ENCODE data around the gene EXOSC10. TPM values are rescaled to one million over a fixed set of nuclear protein-coding genes. Genes with fewer than 3 reads are reported as not detected.
"Not testable (repeated sequence)": the region's sequence is repeated elsewhere in the genome, so short reads cannot be mapped to it uniquely, and the experiment has no call there.

Gene EXOSC10
- total and polyA plus RNA-seq, 2 donors (not counting 3 experiments of a cell fraction or from before 2014, with no cell fraction given): 74.9 to 103 TPM

- ChIA-PET POLR2A (no interaction called here), CTCF (interaction anchor here (3.1 kb wide), 1 partner anchor 28 kb away, joined by 12 read pairs; no protein-coding TSS in a partner anchor)
- Histone ChIP-seq H4K20me1 (replicated peaks; ENCODE audit: control insufficient read depth, extremely low read depth, insufficient read depth, low read length) (no peaks in the 10 kb centered on the region), H3K9me1 (replicated peaks; ENCODE audit: control insufficient read depth, extremely low read depth, insufficient read depth, low read length) (no peaks in the 10 kb centered on the region), H3K36me3 (ENCODE audit: control insufficient read depth in 2 of 2, extremely low read depth in 1 of 2, insufficient read depth in 2 of 2, low read length in 2 of 2) (peaks cover 21 to 36% of the 10 kb centered on the region in 2 experiments), H3K27me3 (ENCODE audit: control insufficient read depth in 2 of 2, insufficient read depth in 2 of 2, low read length in 2 of 2) (no peaks in the 10 kb centered on the region), H3K4me2 (ENCODE audit: insufficient read depth, low read length) (no peak overlapping the region), H3K4me1 (ENCODE audit: control insufficient read depth, extremely low read depth, insufficient read depth, low read length) (peaks cover 2% of the 10 kb centered on the region), H3K79me2 (ENCODE audit: control insufficient read depth, insufficient read depth, low read length) (peaks cover 2% of the 10 kb centered on the region), H2AFZ (ENCODE audit: low read depth, low read length) (no peak overlapping the region), H3K9me3 (replicated peaks; ENCODE audit: control insufficient read depth, insufficient read depth, low read length) (no peaks in the 10 kb centered on the region), H3K4me3 (replicated peaks in 1 of 3; ENCODE audit: insufficient read depth in 1 of 3, low read depth in 1 of 3, low read length in 3 of 3) (no peak overlapping the region), H3K9ac (replicated peaks; ENCODE audit: extremely low read depth, insufficient read depth, low read length) (no peak overlapping the region), H3K27ac (ENCODE audit: insufficient read depth, low read depth, low read length) (no peak overlapping the region)
- intact Hi-C loops (cut with micrococcal nuclease): no loop called here
- dilution Hi-C loops (cut with MboI; ENCODE audit: extremely low pct_ligation_motif_present, low sequenced_read_pairs): no loop called here
- no TSS peak for BruUV-seq (replicated peaks)
- DNase-seq (ENCODE audit: low read depth, low spot score) (no peak), FAIRE-seq (no peak)
- TF ChIP-seq MAX (IDR thresholded peaks at IDR 0.05; ENCODE audit: insufficient read depth, insufficient read length) (no peak), EZH2 (IDR thresholded peaks at IDR 0.05; ENCODE audit: borderline replicate concordance, low read depth, low read length, severe bottlenecking) (no peak), POLR2A (IDR thresholded peaks at IDR 0.05; ENCODE audit: low read depth, low read length) (no peak)
Observed at GRCh38 chr1:11065796-11066195, 33.9 kb downstream of the EXOSC10 start.

GRCh38 chr1:11064942-11065341 is 34.7 kb downstream of the EXOSC10 start:
- ChIA-PET CTCF (interaction anchor here (0.6 to 3.1 kb wide), 2 partner anchors 27 to 921 kb away, joined by 3 to 12 read pairs; no protein-coding TSS in a partner anchor), POLR2A (no interaction called here)
- no peaks in the 10 kb centered on the region for H3K9me1 ChIP-seq (replicated peaks; ENCODE audit: control insufficient read depth, extremely low read depth, insufficient read depth, low read length)
- H3K27ac ChIP-seq (ENCODE audit: insufficient read depth, low read depth, low read length): no peak overlapping the region
- intact Hi-C loops (cut with micrococcal nuclease) (loop anchor here (5.0 kb wide), 1 partner anchor 32 kb away; the partner anchor contains the start of gene EXOSC10), dilution Hi-C loops (cut with MboI; ENCODE audit: extremely low pct_ligation_motif_present, low sequenced_read_pairs) (no loop called here)
- no peaks in the 10 kb centered on the region for H3K27me3 ChIP-seq (ENCODE audit: control insufficient read depth in 2 of 2, insufficient read depth in 2 of 2, low read length in 2 of 2)
- H3K36me3 ChIP-seq (ENCODE audit: control insufficient read depth in 2 of 2, extremely low read depth in 1 of 2, insufficient read depth in 2 of 2, low read length in 2 of 2): peaks cover 19 to 34% of the 10 kb centered on the region in 2 experiments
- TF ChIP-seq POLR2A (IDR thresholded peaks at IDR 0.05; ENCODE audit: low read depth, low read length) (no peak), JUN (IDR thresholded peaks at IDR 0.05; ENCODE audit: borderline replicate concordance, insufficient read depth, insufficient read length, low read depth) (no peak), POLR2AphosphoS5 (IDR thresholded peaks at IDR 0.05; ENCODE audit: insufficient read depth, low read depth, low read length) (no peak), MYC (IDR thresholded peaks at IDR 0.05; ENCODE audit: low read depth, low read length) (no peak), EZH2 (IDR thresholded peaks at IDR 0.05; ENCODE audit: borderline replicate concordance, low read depth, low read length, severe bottlenecking) (no peak), GATA2 (IDR thresholded peaks at IDR 0.05; ENCODE audit: insufficient read depth, insufficient read length, low read depth, low read length) (no peak)
- DNase-seq (ENCODE audit: low read depth, low spot score): no peak
- H3K4me3 ChIP-seq (replicated peaks in 1 of 3; ENCODE audit: insufficient read depth in 1 of 3, low read depth in 1 of 3, low read length in 3 of 3): no peak overlapping the region
- peaks cover 7% of the 10 kb centered on the region for H3K4me1 ChIP-seq (ENCODE audit: control insufficient read depth, extremely low read depth, insufficient read depth, low read length)
- H3K9ac ChIP-seq (replicated peaks; ENCODE audit: extremely low read depth, insufficient read depth, low read length): no peak overlapping the region
- no peak overlapping the region for H3K4me2 ChIP-seq (ENCODE audit: insufficient read depth, low read length)
- H3K9me3 ChIP-seq (replicated peaks; ENCODE audit: control insufficient read depth, insufficient read depth, low read length): no peaks in the 10 kb centered on the region
- H3K79me2 ChIP-seq (ENCODE audit: control insufficient read depth, insufficient read depth, low read length): peaks cover 5% of the 10 kb centered on the region
- H4K20me1 ChIP-seq (replicated peaks; ENCODE audit: control insufficient read depth, extremely low read depth, insufficient read depth, low read length): no peaks in the 10 kb centered on the region
- no peak overlapping the region for H2AFZ ChIP-seq (ENCODE audit: low read depth, low read length)
- no TSS peak for BruUV-seq (replicated peaks)
- no peak for FAIRE-seq

- Histone ChIP-seq H3K36me3 (ENCODE audit: control insufficient read depth in 2 of 2, extremely low read depth in 1 of 2, insufficient read depth in 2 of 2, low read length in 2 of 2) (peaks cover 16 to 26% of the 10 kb centered on the region in 2 experiments), H3K79me2 (ENCODE audit: control insufficient read depth, insufficient read depth, low read length) (peaks cover 12% of the 10 kb centered on the region)
- BruUV-seq (replicated peaks); H3K27ac ChIP-seq (ENCODE audit: insufficient read depth, low read depth, low read length); H3K9me3 ChIP-seq (replicated peaks; ENCODE audit: control insufficient read depth, insufficient read depth, low read length); dilution Hi-C loops (cut with MboI; ENCODE audit: extremely low pct_ligation_motif_present, low sequenced_read_pairs); H3K9ac ChIP-seq (replicated peaks; ENCODE audit: extremely low read depth, insufficient read depth, low read length); H3K27me3 ChIP-seq (ENCODE audit: control insufficient read depth in 2 of 2, insufficient read depth in 2 of 2, low read length in 2 of 2); H3K4me1 ChIP-seq (ENCODE audit: control insufficient read depth, extremely low read depth, insufficient read depth, low read length); H3K4me2 ChIP-seq (ENCODE audit: insufficient read depth, low read length); POLR2A ChIA-PET; DNase-seq (ENCODE audit: low read depth, low spot score); H3K4me3 ChIP-seq (replicated peaks in 1 of 3; ENCODE audit: insufficient read depth in 1 of 3, low read depth in 1 of 3, low read length in 3 of 3); H2AFZ ChIP-seq (ENCODE audit: low read depth, low read length); H3K9me1 ChIP-seq (replicated peaks; ENCODE audit: control insufficient read depth, extremely low read depth, insufficient read depth, low read length); FAIRE-seq; H4K20me1 ChIP-seq (replicated peaks; ENCODE audit: control insufficient read depth, extremely low read depth, insufficient read depth, low read length): not testable (repeated sequence)
- intact Hi-C loops (cut with micrococcal nuclease): loop anchor here (5.0 kb wide), 1 partner anchor 33 kb away; the partner anchor contains the start of gene EXOSC10
- CTCF ChIA-PET: interaction anchor here (3.1 kb wide), 1 partner anchor 26 kb away, joined by 12 read pairs; no protein-coding TSS in a partner anchor
Observed at GRCh38 chr1:11063937-11064537, 35.6 kb downstream of the EXOSC10 start.
